Measurements from ENCODE around the gene NKAPD1. TPM values are rescaled to one million over a fixed set of nuclear protein-coding genes. Genes with fewer than 3 reads are reported as not detected.

The NKAPD1 gene
- polyA plus RNA-seq, 1 donor from 2014 or later, result 18.7 TPM

DNA sequence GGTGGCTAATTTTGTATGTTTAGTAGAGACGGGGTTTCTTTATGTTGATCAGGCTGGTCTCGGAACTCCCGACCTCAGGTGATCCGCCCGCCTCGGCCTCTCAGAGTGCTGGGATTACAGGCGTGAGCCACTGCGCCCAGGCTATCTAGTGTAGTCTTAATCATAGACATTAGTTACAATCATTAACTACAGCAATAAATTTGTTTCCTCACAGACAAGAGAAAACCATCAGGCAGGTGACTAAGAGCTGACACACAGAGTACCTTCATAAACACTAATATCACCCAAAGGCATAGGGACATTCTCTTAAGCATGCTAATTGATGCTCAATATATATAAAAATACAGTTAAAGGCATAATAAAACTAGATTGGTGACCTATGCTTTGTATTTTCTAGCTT lies 32.0 kb downstream of the NKAPD1 start:
- Mint-ChIP-seq H3K4me3 (no peak overlapping the region), H3K4me1 (no peaks in the 10 kb centered on the region), H3K36me3 (peaks cover 2% of the 10 kb centered on the region), H3K27me3 (no peaks in the 10 kb centered on the region), H3K9me3 (peaks cover 0 to 4% (median 0%) of the 10 kb centered on the region in 3 donors), H3K27ac (no peak overlapping the region)

DNA sequence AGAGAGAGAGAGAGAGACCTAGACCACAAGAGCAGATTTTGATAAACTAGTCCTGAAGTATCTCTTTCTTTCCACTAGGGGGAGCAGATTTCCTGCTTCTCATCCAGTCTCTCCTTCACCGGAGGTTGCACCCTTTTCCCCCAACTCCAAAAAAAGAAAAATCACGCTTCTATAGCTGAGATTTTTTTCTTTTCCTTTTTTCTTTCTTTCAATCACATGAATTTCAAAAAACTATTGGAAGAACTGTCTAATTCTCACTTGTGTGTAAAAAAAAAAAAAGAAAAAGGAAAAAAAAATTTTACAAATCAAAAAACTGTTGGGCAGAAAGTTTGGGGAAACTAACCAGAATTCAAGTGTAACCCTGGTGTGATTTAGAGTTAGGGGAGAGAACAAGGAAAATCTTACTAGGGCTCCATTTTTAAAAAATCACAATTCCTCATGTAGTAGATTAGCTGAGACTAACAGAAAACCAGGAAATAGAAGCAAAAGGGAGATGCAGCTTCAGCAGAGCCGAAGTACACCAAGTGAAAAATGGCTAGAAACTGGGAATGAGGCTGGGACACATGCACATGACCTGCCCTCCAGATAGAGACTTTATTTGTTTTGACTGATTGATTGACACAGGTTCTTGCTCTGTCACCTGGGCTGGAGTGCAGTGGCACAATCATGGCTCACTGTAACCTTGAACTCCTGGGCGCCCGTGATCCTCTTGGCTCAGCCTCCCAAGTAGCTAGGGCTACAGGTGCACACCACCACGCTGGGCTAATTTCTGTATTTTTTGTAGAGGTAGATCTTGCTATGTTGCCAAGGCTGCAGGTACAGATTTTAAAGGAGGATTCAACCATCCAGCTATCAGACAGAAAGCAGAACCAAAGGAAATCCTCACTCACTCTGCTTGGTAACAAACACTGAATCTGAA lies 39.7 kb downstream of the NKAPD1 start:
- Mint-ChIP-seq H3K4me1 (peaks cover 0 to 4% (median 0%) of the 10 kb centered on the region in 3 donors), H3K27ac (peak overlapping the region in 1 of 3 donors; percentile 8), H3K27me3 (no peaks in the 10 kb centered on the region), H3K36me3 (peaks cover 1% of the 10 kb centered on the region), H3K4me3 (no peak overlapping the region), H3K9me3 (peaks cover 0 to 4% (median 0%) of the 10 kb centered on the region in 3 donors)

DNA sequence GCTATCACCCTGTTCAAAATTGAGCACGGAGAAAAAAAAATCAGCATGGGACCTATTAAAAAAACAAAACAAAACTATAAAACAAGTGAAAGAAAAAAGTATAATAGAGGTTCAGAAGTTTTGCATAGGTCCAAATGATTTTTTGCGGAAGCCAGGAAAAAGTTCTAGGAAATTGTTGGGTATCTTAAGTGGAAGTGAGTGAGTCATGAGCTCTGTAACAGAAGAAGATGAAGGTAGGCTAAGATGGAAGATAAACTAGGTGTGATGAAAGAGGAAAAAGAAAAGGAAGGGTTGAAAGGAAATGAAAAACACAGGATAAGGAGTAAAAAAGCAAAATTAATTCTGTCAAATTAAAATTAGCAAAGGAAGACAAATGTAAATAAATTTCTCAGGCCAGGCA lies 40.4 kb downstream of the NKAPD1 start:
- Mint-ChIP-seq H3K27me3 (no peaks in the 10 kb centered on the region), H3K4me1 (peaks cover 0 to 4% (median 0%) of the 10 kb centered on the region in 3 donors), H3K27ac (peak overlapping the region in 1 of 3 donors; percentile 8), H3K4me3 (no peak overlapping the region), H3K9me3 (peaks cover 0 to 4% (median 0%) of the 10 kb centered on the region in 3 donors), H3K36me3 (peaks cover 1% of the 10 kb centered on the region)

DNA sequence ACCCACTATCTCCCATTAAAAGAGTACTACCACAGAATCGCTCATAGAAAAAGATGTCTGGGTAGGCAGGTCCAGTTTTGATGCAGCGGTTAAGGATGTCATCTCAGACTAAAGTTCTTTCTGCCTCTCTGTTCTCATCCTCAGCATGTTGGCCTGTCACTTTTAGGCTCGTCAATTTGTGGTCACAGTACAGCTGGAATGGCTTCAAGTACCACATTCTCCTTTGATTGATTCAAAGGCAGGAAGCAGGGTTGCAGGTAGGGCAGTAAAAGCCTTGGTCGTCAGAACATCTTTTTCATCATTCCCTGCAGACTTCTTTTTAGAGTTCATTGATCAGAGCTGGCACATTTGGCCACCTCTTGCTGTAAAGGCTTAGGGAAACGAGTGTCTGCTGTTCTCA lies 41.3 kb downstream of the NKAPD1 start:
- Mint-ChIP-seq H3K4me3 (no peak overlapping the region), H3K9me3 (peaks cover 0 to 3% (median 0%) of the 10 kb centered on the region in 3 donors), H3K27ac (peak overlapping the region in 1 of 3 donors; percentile 10), H3K27me3 (no peaks in the 10 kb centered on the region), H3K36me3 (peaks cover 1% of the 10 kb centered on the region), H3K4me1 (peaks cover 1 to 6% (median 4%) of the 10 kb centered on the region in 3 donors)

DNA sequence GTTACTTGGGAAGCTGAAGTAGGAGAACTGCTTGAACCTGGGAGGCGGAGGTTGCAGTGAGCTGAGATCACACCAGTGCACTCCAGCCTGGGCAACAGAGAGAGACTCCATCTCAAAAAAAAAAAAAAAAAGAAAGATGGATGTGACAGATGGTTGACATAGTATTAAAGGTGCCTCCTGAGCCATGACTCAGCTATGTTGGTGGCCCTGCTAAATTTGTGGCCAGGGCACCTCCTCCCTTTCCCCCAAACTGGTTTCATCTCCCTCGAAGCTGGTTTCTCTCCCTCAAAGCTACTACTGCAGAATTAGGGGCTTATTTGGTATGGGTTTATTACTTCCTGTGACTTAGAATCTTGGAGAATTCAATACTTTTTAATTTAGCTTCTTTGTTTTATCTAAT lies 44.1 kb downstream of the NKAPD1 start:
- no peak overlapping the region for H3K27ac Mint-ChIP-seq
- H3K36me3 Mint-ChIP-seq, result no peaks in the 10 kb centered on the region
- no peak overlapping the region for H3K4me3 Mint-ChIP-seq
- no peaks in the 10 kb centered on the region for H3K9me3 Mint-ChIP-seq
- H3K4me1 Mint-ChIP-seq, result peaks cover 4 to 8% (median 6%) of the 10 kb centered on the region in 3 donors
- H3K27me3 Mint-ChIP-seq, result no peaks in the 10 kb centered on the region

DNA sequence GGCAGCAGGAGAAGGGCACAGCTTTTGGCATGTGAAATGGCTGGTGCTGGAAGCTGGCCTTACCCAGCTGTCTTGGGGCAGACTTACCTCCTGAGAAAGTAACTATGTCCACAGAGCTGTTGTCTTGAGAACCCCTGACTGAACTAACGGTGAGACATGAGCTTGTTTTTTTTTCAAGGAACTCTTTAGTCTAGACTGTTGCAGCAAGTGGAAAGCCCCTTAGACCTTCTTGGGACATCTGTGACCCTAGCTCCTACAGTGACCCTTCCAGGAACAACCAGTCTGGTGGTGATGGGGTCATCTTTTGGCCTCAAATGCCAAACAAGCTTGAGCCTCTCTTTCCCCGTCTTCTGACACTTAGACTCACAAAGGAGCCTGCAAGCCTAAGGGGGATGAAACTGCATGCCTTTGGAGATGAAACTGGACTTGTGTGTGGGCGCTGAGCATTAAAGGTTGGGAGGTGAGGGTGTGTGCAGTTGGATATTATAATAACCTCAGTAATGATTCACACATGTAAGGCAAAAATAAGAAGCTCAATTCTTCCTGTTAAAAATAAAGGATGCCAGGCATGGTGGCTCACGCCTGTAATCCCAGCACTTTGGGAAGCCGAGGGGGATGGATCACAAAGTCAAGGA lies 48.0 kb downstream of the NKAPD1 start:
- H3K27me3 Mint-ChIP-seq, result no peaks in the 10 kb centered on the region
- H3K4me3 Mint-ChIP-seq, result no peak overlapping the region
- H3K36me3 Mint-ChIP-seq, result peaks cover 5% of the 10 kb centered on the region
- peaks cover 4 to 6% (median 5%) of the 10 kb centered on the region in 3 donors for H3K4me1 Mint-ChIP-seq
- H3K27ac Mint-ChIP-seq, result no peak overlapping the region
- no peaks in the 10 kb centered on the region for H3K9me3 Mint-ChIP-seq

DNA sequence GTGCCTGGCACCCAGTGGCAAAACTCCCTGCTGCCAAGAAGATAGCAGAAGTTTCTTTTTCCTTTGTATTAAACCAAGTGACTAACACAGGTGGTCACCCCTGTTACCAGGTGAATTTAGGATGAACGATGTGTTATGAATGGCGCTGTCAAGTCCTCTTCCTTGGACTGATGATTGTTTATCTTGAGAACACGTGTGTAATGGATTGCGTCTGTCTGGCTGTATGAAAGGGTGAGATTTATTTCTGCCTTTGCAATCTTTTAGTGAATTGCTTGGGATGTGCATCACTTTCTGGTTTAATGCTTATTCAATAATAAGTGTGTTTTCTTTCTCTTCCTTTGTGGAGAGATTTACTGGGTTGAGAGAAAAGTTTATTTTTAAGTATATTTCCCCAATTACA lies 49.0 kb downstream of the NKAPD1 start:
- Mint-ChIP-seq H3K27me3 (no peaks in the 10 kb centered on the region), H3K27ac (no peak overlapping the region), H3K9me3 (no peaks in the 10 kb centered on the region), H3K4me1 (peaks cover 4 to 6% (median 5%) of the 10 kb centered on the region in 3 donors), H3K4me3 (no peak overlapping the region), H3K36me3 (peaks cover 7% of the 10 kb centered on the region)

DNA sequence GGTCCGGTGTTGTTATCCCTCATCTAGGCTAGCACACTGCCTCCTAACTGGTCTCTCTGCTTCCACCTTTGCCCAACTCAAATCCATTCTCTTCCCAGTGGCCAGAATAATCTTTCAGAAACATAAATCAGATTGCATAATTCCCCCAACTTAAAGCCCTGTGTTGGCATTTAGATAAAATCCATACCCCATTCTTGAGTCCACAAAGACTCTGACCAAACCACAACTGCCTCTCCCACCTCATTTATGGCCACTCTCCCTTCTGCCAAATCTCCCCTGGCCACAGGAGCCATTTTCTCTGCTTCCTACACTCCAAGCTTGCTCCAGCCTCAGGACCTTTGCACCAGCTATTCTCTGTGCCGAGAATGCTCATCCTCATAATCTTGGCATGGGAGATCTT lies 53.0 kb downstream of the NKAPD1 start:
- Mint-ChIP-seq H3K9me3 (no peaks in the 10 kb centered on the region), H3K4me3 (no peak overlapping the region), H3K36me3 (peaks cover 7% of the 10 kb centered on the region)

DNA sequence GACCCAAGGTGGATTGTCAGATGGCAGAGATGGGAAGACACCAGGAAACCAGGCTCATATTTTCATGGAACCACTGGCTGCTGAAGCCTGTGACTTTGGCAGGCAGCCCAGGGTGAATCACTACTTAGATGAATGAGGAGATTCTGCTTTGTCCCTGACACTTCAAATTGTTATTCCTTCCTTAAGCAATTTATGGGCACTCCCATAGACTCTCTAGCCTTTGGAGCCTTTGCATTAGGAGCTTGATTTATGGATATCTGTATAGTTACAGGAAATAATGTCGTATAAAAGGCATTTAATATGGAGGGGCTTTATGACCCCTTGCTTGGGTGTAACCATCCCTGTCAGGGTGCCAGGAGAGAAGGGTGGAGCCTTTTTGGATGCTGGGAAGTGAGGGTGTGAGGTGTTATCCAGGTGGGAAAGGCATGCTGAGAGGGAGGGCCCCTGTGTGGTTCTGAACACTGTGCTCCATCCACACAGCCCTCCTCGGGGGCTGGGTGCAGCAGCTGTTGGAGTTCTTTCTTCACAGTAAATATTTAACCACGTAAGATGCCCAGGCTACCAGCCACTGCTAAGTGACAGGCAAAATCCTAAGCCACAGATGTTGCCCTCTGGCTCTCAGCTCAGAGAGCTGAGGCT lies 54.5 kb downstream of the NKAPD1 start:
- no peak overlapping the region for H3K4me3 Mint-ChIP-seq
- H3K36me3 Mint-ChIP-seq, result peaks cover 7% of the 10 kb centered on the region
- no peaks in the 10 kb centered on the region for H3K9me3 Mint-ChIP-seq
- no peaks in the 10 kb centered on the region for H3K27me3 Mint-ChIP-seq
- H3K27ac Mint-ChIP-seq, result no peak overlapping the region
- no peaks in the 10 kb centered on the region for H3K4me1 Mint-ChIP-seq

More for the DNA sequence above, 53.0 kb downstream of the NKAPD1 start:
- H3K27ac Mint-ChIP-seq, result no peak overlapping the region
- H3K27me3 Mint-ChIP-seq, result no peaks in the 10 kb centered on the region
- H3K4me1 Mint-ChIP-seq, result no peaks in the 10 kb centered on the region

DNA sequence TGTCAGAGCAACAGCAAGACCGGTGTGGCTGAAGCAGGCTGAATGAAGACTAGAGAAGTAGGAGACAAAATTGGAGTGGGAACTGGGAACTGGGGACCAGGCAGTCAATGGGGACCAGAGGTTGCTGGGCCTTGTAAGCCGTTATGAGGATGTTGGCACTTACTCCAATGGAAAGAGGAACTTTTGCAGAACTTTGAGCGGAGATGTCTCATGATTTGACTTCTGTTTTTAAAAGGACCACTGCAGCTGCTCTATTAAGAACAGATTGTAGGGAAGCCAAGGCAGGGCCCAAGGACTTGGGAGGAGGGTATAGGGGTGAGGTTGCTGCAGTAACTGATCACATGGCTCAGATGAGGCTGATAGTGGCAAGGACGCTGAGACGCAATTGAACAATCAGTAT lies 55.6 kb downstream of the NKAPD1 start:
- Mint-ChIP-seq H3K4me1 (no peaks in the 10 kb centered on the region), H3K36me3 (peaks cover 7% of the 10 kb centered on the region), H3K9me3 (no peaks in the 10 kb centered on the region), H3K27ac (peak overlapping the region in 1 of 3 donors; percentile 34), H3K27me3 (no peaks in the 10 kb centered on the region), H3K4me3 (no peak overlapping the region)

DNA sequence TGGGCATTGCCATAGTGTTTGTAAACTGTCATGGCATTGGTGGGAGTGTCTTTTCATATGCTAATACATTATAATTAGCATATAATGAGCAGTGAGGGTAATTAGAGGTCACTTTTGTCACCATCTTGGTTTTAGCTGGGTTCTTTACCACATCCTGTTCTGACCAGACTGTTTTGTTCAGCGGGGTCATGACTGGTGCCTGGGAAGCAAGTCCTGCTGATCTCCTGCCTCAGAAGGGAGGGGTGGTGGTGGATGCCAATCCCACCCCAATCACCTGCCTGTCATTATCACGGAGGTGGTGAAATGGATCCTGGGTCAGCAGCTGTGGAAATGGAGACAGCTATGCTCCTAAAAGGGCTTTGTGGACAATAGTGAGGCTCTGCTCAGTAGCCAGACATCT lies 58.6 kb downstream of the NKAPD1 start:
- H3K27me3 Mint-ChIP-seq, result no peaks in the 10 kb centered on the region
- no peaks in the 10 kb centered on the region for H3K9me3 Mint-ChIP-seq
- no peaks in the 10 kb centered on the region for H3K36me3 Mint-ChIP-seq
- no peak overlapping the region for H3K4me3 Mint-ChIP-seq
- no peak overlapping the region for H3K27ac Mint-ChIP-seq
- H3K4me1 Mint-ChIP-seq, result no peaks in the 10 kb centered on the region

DNA sequence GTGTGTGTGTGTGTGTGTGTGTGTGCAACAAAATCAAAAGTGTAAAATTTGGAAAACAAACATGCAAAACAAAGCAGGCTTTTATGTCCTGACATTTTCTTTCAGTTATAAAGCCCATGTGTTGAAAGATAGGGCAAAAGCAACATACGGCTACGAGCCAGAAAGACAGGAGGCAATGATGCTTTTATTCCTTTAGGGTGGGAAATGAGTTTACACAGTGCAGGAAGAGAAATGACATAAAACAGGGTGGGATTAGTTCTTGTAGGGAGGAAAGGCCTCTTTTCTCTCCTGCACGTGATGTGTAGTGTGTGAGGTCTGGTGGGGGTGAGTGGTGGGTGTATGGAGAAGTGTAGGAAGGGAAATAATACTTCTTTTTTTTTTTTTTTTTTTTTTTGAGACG lies 60.4 kb downstream of the NKAPD1 start:
- no peak overlapping the region for H3K27ac Mint-ChIP-seq
- H3K9me3 Mint-ChIP-seq, result no peaks in the 10 kb centered on the region
- no peak overlapping the region for H3K4me3 Mint-ChIP-seq
- no peaks in the 10 kb centered on the region for H3K4me1 Mint-ChIP-seq
- H3K27me3 Mint-ChIP-seq, result no peaks in the 10 kb centered on the region
- no peaks in the 10 kb centered on the region for H3K36me3 Mint-ChIP-seq

All from IgD-negative memory B cell (primary cell).